Measurements from ENCODE around the gene TYK2. TPM values are rescaled to one million over a fixed set of nuclear protein-coding genes. Genes with fewer than 3 reads are reported as not detected.

The TYK2 gene
- total RNA-seq, 1 experiment from 2014 or later: 66.4 TPM

DNA sequence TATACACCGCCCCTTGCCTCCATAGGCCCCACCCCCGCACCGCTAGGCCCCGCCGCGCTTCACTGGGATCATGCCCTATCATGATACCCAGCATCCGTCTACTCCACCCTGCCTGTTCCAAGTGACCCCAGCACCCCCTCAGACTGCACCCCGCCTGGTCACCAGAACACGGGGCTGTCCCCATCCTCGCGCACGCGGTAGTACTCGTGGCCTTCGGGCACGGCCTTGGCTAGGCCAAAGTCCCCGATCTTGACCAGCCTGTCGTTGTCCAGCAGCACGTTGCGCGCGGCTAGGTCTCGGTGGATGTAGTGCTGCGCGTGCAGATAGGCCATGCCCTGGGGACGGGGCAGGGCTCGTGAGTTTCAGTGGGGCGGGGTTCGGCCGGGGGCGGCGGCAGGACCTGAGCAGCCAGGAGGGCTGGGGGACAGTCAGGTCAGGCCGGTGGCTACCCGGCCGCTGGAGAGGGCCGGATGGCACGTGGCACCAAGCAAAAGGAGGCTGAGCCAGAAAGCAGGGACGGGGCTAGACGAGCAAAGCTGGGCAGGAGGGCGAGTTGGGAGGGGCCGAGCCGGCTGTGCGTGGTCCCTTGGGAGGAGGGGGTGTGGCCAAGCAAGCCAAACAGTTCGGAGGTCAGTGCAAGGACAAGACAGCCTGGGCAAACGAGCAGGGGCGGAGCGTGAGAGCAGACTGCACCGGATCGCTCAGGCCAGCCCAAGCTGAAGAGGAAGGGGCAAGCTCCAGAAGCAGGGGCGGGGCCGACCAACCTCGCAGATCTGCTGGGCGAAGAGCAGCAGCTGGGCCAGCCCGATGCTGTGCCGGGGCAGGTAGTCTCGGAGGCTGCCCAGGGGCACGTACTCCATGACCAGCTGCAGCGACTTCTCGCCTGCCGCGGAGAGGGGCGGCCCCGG lies 27.4 kb downstream of the TYK2 start (continued):
- TF ChIP-seq, protein P1, sequence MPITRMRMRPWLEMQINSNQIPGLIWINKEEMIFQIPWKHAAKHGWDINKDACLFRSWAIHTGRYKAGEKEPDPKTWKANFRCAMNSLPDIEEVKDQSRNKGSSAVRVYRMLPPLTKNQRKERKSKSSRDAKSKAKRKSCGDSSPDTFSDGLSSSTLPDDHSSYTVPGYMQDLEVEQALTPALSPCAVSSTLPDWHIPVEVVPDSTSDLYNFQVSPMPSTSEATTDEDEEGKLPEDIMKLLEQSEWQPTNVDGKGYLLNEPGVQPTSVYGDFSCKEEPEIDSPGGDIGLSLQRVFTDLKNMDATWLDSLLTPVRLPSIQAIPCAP (CRISPR knock-in tag; IDR thresholded peaks at IDR 0.05): no peak
- TF ChIP-seq, protein P2, sequence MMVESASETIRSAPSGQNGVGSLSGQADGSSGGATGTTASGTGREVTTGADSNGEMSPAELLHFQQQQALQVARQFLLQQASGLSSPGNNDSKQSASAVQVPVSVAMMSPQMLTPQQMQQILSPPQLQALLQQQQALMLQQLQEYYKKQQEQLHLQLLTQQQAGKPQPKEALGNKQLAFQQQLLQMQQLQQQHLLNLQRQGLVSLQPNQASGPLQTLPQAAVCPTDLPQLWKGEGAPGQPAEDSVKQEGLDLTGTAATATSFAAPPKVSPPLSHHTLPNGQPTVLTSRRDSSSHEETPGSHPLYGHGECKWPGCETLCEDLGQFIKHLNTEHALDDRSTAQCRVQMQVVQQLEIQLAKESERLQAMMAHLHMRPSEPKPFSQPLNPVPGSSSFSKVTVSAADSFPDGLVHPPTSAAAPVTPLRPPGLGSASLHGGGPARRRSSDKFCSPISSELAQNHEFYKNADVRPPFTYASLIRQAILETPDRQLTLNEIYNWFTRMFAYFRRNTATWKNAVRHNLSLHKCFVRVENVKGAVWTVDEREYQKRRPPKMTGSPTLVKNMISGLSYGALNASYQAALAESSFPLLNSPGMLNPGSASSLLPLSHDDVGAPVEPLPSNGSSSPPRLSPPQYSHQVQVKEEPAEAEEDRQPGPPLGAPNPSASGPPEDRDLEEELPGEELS (CRISPR knock-in tag; IDR thresholded peaks at IDR 0.05): no peak
- TF ChIP-seq, protein P3, sequence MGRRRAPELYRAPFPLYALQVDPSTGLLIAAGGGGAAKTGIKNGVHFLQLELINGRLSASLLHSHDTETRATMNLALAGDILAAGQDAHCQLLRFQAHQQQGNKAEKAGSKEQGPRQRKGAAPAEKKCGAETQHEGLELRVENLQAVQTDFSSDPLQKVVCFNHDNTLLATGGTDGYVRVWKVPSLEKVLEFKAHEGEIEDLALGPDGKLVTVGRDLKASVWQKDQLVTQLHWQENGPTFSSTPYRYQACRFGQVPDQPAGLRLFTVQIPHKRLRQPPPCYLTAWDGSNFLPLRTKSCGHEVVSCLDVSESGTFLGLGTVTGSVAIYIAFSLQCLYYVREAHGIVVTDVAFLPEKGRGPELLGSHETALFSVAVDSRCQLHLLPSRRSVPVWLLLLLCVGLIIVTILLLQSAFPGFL (CRISPR knock-in tag; IDR thresholded peaks at IDR 0.05; ENCODE audit: borderline replicate concordance): no peak
- TF ChIP-seq KAT7 (CRISPR knock-in tag; IDR thresholded peaks at IDR 0.05; ENCODE audit: borderline replicate concordance): no peak
- no peak for TF ChIP-seq GABPB1 (CRISPR knock-in tag; IDR thresholded peaks at IDR 0.05)
- TF ChIP-seq, protein P4, sequence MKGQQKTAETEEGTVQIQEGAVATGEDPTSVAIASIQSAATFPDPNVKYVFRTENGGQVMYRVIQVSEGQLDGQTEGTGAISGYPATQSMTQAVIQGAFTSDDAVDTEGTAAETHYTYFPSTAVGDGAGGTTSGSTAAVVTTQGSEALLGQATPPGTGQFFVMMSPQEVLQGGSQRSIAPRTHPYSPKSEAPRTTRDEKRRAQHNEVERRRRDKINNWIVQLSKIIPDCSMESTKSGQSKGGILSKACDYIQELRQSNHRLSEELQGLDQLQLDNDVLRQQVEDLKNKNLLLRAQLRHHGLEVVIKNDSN (CRISPR knock-in tag; IDR thresholded peaks at IDR 0.05): peak; percentile 61; the same call in 1 of the 2 replicates
- no peak for TF ChIP-seq ZNF317 (CRISPR knock-in tag; IDR thresholded peaks at IDR 0.05; ENCODE audit: borderline replicate concordance, low read depth)
- TF ChIP-seq SP1 (CRISPR knock-in tag; conservative IDR thresholded peaks at IDR 0.05): no peak; the same call in 1 of the 2 replicates
- TF ChIP-seq, protein P5, sequence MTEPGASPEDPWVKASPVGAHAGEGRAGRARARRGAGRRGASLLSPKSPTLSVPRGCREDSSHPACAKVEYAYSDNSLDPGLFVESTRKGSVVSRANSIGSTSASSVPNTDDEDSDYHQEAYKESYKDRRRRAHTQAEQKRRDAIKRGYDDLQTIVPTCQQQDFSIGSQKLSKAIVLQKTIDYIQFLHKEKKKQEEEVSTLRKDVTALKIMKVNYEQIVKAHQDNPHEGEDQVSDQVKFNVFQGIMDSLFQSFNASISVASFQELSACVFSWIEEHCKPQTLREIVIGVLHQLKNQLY (CRISPR knock-in tag; IDR thresholded peaks at IDR 0.05): no peak
- no peak for TF ChIP-seq NFYB (CRISPR knock-in tag; conservative IDR thresholded peaks at IDR 0.05; ENCODE audit: low read depth)
- TF ChIP-seq TEAD1 (CRISPR knock-in tag; IDR thresholded peaks at IDR 0.05): no peak
- no peak for TF ChIP-seq IRF2 (CRISPR knock-in tag; IDR thresholded peaks at IDR 0.05; ENCODE audit: borderline replicate concordance, low read depth)
- peak; percentile 50; the same call in 1 of the 2 replicates for TF ChIP-seq NFE2L1 (CRISPR knock-in tag; IDR thresholded peaks at IDR 0.05)
- TF ChIP-seq, protein P6, sequence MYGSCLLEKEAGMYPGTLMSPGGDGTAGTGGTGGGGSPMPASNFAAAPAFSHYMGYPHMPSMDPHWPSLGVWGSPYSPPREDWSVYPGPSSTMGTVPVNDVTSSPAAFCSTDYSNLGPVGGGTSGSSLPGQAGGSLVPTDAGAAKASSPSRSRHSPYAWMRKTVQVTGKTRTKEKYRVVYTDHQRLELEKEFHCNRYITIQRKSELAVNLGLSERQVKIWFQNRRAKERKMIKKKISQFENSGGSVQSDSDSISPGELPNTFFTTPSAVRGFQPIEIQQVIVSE (CRISPR knock-in tag; IDR thresholded peaks at IDR 0.05; ENCODE audit: borderline replicate concordance): no peak
- TF ChIP-seq ZNF219 (CRISPR knock-in tag; IDR thresholded peaks at IDR 0.05; ENCODE audit: borderline replicate concordance): no peak
- TF ChIP-seq SMAD4 (CRISPR knock-in tag; IDR thresholded peaks at IDR 0.05): no peak
- TF ChIP-seq RORB (CRISPR knock-in tag; IDR thresholded peaks at IDR 0.05): no peak
- no peak for TF ChIP-seq ETV6 (CRISPR knock-in tag; IDR thresholded peaks at IDR 0.05)
- TF ChIP-seq, protein P7, sequence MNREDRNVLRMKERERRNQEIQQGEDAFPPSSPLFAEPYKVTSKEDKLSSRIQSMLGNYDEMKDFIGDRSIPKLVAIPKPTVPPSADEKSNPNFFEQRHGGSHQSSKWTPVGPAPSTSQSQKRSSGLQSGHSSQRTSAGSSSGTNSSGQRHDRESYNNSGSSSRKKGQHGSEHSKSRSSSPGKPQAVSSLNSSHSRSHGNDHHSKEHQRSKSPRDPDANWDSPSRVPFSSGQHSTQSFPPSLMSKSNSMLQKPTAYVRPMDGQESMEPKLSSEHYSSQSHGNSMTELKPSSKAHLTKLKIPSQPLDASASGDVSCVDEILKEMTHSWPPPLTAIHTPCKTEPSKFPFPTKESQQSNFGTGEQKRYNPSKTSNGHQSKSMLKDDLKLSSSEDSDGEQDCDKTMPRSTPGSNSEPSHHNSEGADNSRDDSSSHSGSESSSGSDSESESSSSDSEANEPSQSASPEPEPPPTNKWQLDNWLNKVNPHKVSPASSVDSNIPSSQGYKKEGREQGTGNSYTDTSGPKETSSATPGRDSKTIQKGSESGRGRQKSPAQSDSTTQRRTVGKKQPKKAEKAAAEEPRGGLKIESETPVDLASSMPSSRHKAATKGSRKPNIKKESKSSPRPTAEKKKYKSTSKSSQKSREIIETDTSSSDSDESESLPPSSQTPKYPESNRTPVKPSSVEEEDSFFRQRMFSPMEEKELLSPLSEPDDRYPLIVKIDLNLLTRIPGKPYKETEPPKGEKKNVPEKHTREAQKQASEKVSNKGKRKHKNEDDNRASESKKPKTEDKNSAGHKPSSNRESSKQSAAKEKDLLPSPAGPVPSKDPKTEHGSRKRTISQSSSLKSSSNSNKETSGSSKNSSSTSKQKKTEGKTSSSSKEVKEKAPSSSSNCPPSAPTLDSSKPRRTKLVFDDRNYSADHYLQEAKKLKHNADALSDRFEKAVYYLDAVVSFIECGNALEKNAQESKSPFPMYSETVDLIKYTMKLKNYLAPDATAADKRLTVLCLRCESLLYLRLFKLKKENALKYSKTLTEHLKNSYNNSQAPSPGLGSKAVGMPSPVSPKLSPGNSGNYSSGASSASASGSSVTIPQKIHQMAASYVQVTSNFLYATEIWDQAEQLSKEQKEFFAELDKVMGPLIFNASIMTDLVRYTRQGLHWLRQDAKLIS (CRISPR knock-in tag; IDR thresholded peaks at IDR 0.05; ENCODE audit: borderline replicate concordance): no peak
- TF ChIP-seq ZNF138 (CRISPR knock-in tag; conservative IDR thresholded peaks at IDR 0.05): no peak
- TF ChIP-seq FOXP1 (CRISPR knock-in tag; IDR thresholded peaks at IDR 0.05; ENCODE audit: borderline replicate concordance): peak; percentile 78
- TF ChIP-seq, protein P8, sequence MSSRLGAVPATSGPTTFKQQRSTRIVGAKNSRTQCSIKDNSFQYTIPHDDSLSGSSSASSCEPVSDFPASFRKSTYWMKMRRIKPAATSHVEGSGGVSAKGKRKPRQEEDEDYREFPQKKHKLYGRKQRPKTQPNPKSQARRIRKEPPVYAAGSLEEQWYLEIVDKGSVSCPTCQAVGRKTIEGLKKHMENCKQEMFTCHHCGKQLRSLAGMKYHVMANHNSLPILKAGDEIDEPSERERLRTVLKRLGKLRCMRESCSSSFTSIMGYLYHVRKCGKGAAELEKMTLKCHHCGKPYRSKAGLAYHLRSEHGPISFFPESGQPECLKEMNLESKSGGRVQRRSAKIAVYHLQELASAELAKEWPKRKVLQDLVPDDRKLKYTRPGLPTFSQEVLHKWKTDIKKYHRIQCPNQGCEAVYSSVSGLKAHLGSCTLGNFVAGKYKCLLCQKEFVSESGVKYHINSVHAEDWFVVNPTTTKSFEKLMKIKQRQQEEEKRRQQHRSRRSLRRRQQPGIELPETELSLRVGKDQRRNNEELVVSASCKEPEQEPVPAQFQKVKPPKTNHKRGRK (CRISPR knock-in tag; IDR thresholded peaks at IDR 0.05; ENCODE audit: borderline replicate concordance): no peak
